HepG2 (cell line): ENCODE data around the gene KCNQ1OT1. TPM values are rescaled to one million over a fixed set of nuclear protein-coding genes. Genes with fewer than 3 reads are reported as not detected.
A peak's percentile ranks its signal among the peaks of the same experiment; 100 is the strongest.

ENCODE experiments used
- AGO2 ChIP-seq: fragments of 200-400 bp; formaldehyde crosslinking; optimal IDR thresholded peaks from 2 replicates; pipeline ENCODE3; 2017; ENCODE audit warnings: mild to moderate bottlenecking, low read depth, low read length, moderate library complexity
- ASH2L ChIP-seq: fragments of 300-600, 200-600 bp; sonication (generic); IDR thresholded peaks from 2 replicates; pipeline ENCODE4 v1.7.0; 2017; ENCODE audit warnings: low read depth, mild to moderate bottlenecking, moderate library complexity, mixed read lengths, low read length; ENCODE audit not compliant: insufficient read length
- EHMT2 ChIP-seq: fragments of 200-600 bp; sonication (generic); IDR thresholded peaks from 2 replicates; pipeline ENCODE4 v1.7.0; 2017; ENCODE audit warnings: antibody characterized with exemption, low read depth, low read length, borderline replicate concordance
- KMT2A ChIP-seq: sonication (generic); formaldehyde crosslinking; IDR thresholded peaks from 2 replicates; pipeline ENCODE4 v1.4.0; 2020; ENCODE audit warnings: missing genetic modification reagents
- MAFK ChIP-seq, 2 experiments: IDR thresholded peaks in 1 of 2; conservative IDR thresholded peaks in 1 of 2; 2 replicates each; pipeline ENCODE4 v1.6.1; 2011; ENCODE audit warnings: improper control_type of control experiment in 2 of 2, low read length in 2 of 2
- NFYB ChIP-seq: sonication (generic); formaldehyde crosslinking; IDR thresholded peaks from 2 replicates; pipeline ENCODE4 v1.4.0; 2020; ENCODE audit warnings: missing genetic modification reagents
- TSC22D2 ChIP-seq: sonication (generic); formaldehyde crosslinking; IDR thresholded peaks from 2 replicates; pipeline ENCODE4 v1.5.1; 2020; ENCODE audit warnings: missing genetic modification reagents, mild to moderate bottlenecking, borderline replicate concordance
- U2AF1 ChIP-seq: fragments of 200-400 bp; formaldehyde crosslinking; optimal IDR thresholded peaks from 2 replicates; pipeline ENCODE3; 2017; ENCODE audit warnings: mild to moderate bottlenecking, low read depth, low read length
- ZBTB21 ChIP-seq: sonication (generic); formaldehyde crosslinking; IDR thresholded peaks from 2 replicates; pipeline ENCODE4 v1.4.0; 2020; ENCODE audit warnings: missing genetic modification reagents
- ZC3H4 ChIP-seq: sonication (generic); formaldehyde crosslinking; IDR thresholded peaks from 2 replicates; pipeline ENCODE4 v1.4.0; 2020; ENCODE audit warnings: missing genetic modification reagents, borderline replicate concordance
- ZNF292 ChIP-seq: sonication (generic); formaldehyde crosslinking; IDR thresholded peaks from 2 replicates; pipeline ENCODE4 v1.8.1; 2022; ENCODE audit warnings: mild to moderate bottlenecking, low read depth, missing genetic modification reagents, borderline replicate concordance
- ZNF546 ChIP-seq: sonication (generic); formaldehyde crosslinking; conservative IDR thresholded peaks from 2 replicates; pipeline ENCODE4 v1.8.1; 2023; ENCODE audit warnings: mild to moderate bottlenecking, missing genetic modification reagents
- ZNF547 ChIP-seq: sonication (generic); formaldehyde crosslinking; IDR thresholded peaks from 2 replicates; pipeline ENCODE4 v1.5.1; 2020; ENCODE audit warnings: mild to moderate bottlenecking, missing genetic modification reagents
- ZNF652 ChIP-seq: IDR thresholded peaks from 2 replicates; pipeline ENCODE4 v1.6.1; 2016; ENCODE audit warnings: low read depth, borderline replicate concordance
- ZNF709 ChIP-seq: sonication (generic); formaldehyde crosslinking; IDR thresholded peaks from 2 replicates; pipeline ENCODE4 v1.5.0; 2020; ENCODE audit warnings: mild to moderate bottlenecking, missing genetic modification reagents
- ZNF780A ChIP-seq: sonication (generic); formaldehyde crosslinking; IDR thresholded peaks from 2 replicates; pipeline ENCODE4 v1.8.0; 2022; ENCODE audit warnings: mild to moderate bottlenecking, missing genetic modification reagents, moderate library complexity
- polyA plus RNA-seq, 8 experiments: library from polyadenylated mRNA; depleted of rRNA in 3 of 8; stranded (reverse) in 7 of 8; unstranded in 1 of 8; fragments of >200 nt; fragmentation: Illumina TruSeq in 4 of 8; extraction: Trizol in 4 of 8; gene quantifications; 2 replicates each; pipeline versions ENCODE4 v1.2.1 to v1.2.3, GENCODE V29; 2011 to 2016; ENCODE audit warnings: low read depth in 4 of 8, missing spikeins in 1 of 8, mixed read lengths in 1 of 8; ENCODE audit not compliant: insufficient read depth in 1 of 8
- total RNA-seq, 5 experiments: library from RNA; depleted of rRNA; stranded (reverse); fragments of >200 nt; fragmentation: Illumina TruSeq; extraction: Trizol; gene quantifications; 2 replicates each; pipeline ENCODE4 v1.2.3, GENCODE V29; 2016; ENCODE audit warnings: low read depth in 1 of 5
- TF ChIP-seq, protein P1 (sequence below): sonication (generic); formaldehyde crosslinking; IDR thresholded peaks from 2 replicates; pipeline ENCODE4 v1.5.0; 2020; ENCODE audit warnings: mild to moderate bottlenecking, missing genetic modification reagents
- TF ChIP-seq, protein P2 (sequence below): sonication (generic); formaldehyde crosslinking; IDR thresholded peaks from 2 replicates; pipeline ENCODE4 v1.5.1; 2020; ENCODE audit warnings: missing genetic modification reagents, mild to moderate bottlenecking, borderline replicate concordance
- TF ChIP-seq, protein P3 (sequence below): sonication (generic); formaldehyde crosslinking; IDR thresholded peaks from 2 replicates; pipeline ENCODE4 v1.8.1; 2023; ENCODE audit warnings: mild to moderate bottlenecking, missing genetic modification reagents, borderline replicate concordance
- TF ChIP-seq, protein P4 (sequence below): sonication (generic); formaldehyde crosslinking; IDR thresholded peaks from 2 replicates; pipeline ENCODE4 v1.9.0; 2022; ENCODE audit warnings: missing genetic modification reagents, mild to moderate bottlenecking, borderline replicate concordance

Gene KCNQ1OT1
- total and polyA plus RNA-seq, 2 of the 13 experiments (the other 11 are each of a cell fraction or from before 2014, with no cell fraction given) = 1.3 to 18.9 TPM

DNA sequence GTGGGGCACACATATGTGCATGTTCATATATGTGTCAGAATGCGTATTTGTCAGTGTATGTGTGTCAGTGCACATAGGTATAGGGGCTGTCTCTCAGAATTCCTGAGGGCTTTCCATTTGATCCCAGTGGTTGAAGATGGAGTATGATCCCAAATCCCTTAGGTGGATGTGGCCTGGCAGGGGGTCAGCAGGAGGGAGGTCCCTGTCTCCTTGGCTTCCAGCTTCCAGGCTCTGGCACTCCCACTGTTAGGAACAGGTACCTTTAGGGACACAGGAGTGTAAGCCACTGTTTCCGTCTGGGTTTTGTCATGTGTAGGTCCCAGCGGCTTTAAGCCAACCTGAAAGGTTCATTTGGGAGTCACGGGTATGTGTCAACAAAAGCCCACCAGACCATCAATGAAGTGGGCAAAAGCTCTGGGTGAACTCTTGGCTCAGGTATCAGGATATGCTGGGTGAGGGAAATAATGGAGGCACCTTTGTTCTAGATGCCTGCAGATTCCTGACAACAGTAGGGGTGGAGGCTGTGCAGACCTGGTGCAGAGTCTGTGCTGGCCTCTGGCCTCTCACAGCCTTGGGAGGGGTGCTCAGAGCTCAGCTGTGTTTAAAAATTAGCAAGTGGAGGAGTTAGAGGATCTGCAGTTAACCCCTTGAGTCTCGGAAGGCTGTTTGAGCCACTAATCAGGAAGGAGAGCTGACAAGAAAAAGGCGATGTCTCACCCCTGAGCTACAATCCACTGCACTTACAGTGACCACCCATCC is 9.0 kb downstream of the KCNQ1OT1 start (continued):
- TF ChIP-seq KMT2A (CRISPR knock-in tag) (no peak), ZNF652 (CRISPR knock-in tag) (peak; percentile 94), ZNF292 (CRISPR knock-in tag) (peak; percentile 44; the same call in 1 of the 2 replicates), ZNF546 (CRISPR knock-in tag) (no peak), TSC22D2 (no peak), ZNF780A (CRISPR knock-in tag) (no peak), EHMT2 (no peak), ZNF547 (CRISPR knock-in tag) (no peak), NFYB (CRISPR knock-in tag) (no peak), ZNF709 (CRISPR knock-in tag) (no peak), ZC3H4 (no peak), ZBTB21 (CRISPR knock-in tag) (no peak), AGO2 (no peak), U2AF1 (no peak), ASH2L (peak; percentile 23), MAFK (conservative IDR thresholded peaks at IDR 0.05 in 1 of 2, IDR thresholded peaks at IDR 0.05 in 1 of 2; ENCODE audit: low read length in 2 of 2) (no peak)
- TF ChIP-seq, protein P1, sequence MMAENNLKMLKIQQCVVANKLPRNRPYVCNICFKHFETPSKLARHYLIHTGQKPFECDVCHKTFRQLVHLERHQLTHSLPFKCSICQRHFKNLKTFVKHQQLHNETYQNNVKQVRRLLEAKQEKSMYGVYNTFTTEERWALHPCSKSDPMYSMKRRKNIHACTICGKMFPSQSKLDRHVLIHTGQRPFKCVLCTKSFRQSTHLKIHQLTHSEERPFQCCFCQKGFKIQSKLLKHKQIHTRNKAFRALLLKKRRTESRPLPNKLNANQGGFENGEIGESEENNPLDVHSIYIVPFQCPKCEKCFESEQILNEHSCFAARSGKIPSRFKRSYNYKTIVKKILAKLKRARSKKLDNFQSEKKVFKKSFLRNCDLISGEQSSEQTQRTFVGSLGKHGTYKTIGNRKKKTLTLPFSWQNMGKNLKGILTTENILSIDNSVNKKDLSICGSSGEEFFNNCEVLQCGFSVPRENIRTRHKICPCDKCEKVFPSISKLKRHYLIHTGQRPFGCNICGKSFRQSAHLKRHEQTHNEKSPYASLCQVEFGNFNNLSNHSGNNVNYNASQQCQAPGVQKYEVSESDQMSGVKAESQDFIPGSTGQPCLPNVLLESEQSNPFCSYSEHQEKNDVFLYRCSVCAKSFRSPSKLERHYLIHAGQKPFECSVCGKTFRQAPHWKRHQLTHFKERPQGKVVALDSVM (CRISPR knock-in tag) = peak; percentile 86
- TF ChIP-seq, protein P2, sequence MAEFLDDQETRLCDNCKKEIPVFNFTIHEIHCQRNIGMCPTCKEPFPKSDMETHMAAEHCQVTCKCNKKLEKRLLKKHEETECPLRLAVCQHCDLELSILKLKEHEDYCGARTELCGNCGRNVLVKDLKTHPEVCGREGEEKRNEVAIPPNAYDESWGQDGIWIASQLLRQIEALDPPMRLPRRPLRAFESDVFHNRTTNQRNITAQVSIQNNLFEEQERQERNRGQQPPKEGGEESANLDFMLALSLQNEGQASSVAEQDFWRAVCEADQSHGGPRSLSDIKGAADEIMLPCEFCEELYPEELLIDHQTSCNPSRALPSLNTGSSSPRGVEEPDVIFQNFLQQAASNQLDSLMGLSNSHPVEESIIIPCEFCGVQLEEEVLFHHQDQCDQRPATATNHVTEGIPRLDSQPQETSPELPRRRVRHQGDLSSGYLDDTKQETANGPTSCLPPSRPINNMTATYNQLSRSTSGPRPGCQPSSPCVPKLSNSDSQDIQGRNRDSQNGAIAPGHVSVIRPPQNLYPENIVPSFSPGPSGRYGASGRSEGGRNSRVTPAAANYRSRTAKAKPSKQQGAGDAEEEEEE (CRISPR knock-in tag) = no peak
- TF ChIP-seq, protein P3, sequence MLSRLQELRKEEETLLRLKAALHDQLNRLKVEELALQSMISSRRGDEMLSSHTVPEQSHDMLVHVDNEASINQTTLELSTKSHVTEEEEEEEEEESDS = no peak
- TF ChIP-seq, protein P4, sequence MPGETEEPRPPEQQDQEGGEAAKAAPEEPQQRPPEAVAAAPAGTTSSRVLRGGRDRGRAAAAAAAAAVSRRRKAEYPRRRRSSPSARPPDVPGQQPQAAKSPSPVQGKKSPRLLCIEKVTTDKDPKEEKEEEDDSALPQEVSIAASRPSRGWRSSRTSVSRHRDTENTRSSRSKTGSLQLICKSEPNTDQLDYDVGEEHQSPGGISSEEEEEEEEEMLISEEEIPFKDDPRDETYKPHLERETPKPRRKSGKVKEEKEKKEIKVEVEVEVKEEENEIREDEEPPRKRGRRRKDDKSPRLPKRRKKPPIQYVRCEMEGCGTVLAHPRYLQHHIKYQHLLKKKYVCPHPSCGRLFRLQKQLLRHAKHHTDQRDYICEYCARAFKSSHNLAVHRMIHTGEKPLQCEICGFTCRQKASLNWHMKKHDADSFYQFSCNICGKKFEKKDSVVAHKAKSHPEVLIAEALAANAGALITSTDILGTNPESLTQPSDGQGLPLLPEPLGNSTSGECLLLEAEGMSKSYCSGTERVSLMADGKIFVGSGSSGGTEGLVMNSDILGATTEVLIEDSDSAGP = peak; percentile 41; the same call in 1 of the 2 replicates
